ENCODE data around the gene RTN4R.

GRCh38 chr22:20204311-20204710 lies 63.8 kb downstream of the RTN4R start:
- TF ChIP-seq CTCF (IDR thresholded peaks at IDR 0.05) (no peak), TCF7L2 (IDR thresholded peaks at IDR 0.05; ENCODE audit: low read depth, low read length) (no peak), POLR2AphosphoS5 (IDR thresholded peaks at IDR 0.05; ENCODE audit: low read depth, low read length) (no peak), REST (IDR thresholded peaks at IDR 0.05; ENCODE audit: insufficient read depth in 1 of 2, low read depth in 2 of 2, low read length in 1 of 2) (no peak), SIN3A (IDR thresholded peaks at IDR 0.05; ENCODE audit: borderline replicate concordance, insufficient read depth, low read depth, low read length) (no peak)

Data from Panc1 (cell line).